HTR-8/SVneo (cell line): Measurements from ENCODE around the gene LMAN1L.
A peak's percentile ranks its signal among the peaks of the same experiment; 100 is the strongest.

Experiments used
- DNase-seq: peaks from one replicate; pipeline ENCODE4 v3.0.0; 2011; ENCODE audit warnings: low spot score, mixed read lengths; ENCODE audit not compliant: insufficient read length
- FAIRE-seq: peaks from 2 replicates; lab custom pipeline; 2011; peaks lifted over from hg19 to GRCh38; lab: Jason Lieb, UNC

The LMAN1L gene

GRCh38 chr15:74831813-74832495 lies 19.3 kb downstream of the LMAN1L start:
- no peak for DNase-seq
- no peak for FAIRE-seq

DNA sequence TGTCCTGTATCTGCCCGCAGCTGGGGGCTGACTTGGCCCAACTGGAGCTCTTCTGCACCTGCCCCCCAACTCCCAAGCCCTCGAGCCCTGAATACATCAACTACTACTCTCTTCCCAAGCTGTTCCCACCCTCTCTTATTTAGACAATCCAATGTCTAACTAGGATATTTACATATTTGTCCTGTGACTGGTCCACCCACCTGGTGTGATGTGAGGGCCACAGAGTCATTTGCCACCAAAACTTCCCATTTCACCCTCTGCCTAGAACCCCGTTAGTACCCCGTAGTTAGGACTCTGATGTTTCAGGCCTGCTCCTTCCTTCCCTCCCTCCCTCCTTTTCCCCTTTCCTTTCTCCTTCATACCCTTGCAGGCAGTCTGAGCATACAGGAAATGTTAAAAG lies 20.2 kb downstream of the LMAN1L start:
- DNase-seq, result no peak
- no peak for FAIRE-seq

DNA sequence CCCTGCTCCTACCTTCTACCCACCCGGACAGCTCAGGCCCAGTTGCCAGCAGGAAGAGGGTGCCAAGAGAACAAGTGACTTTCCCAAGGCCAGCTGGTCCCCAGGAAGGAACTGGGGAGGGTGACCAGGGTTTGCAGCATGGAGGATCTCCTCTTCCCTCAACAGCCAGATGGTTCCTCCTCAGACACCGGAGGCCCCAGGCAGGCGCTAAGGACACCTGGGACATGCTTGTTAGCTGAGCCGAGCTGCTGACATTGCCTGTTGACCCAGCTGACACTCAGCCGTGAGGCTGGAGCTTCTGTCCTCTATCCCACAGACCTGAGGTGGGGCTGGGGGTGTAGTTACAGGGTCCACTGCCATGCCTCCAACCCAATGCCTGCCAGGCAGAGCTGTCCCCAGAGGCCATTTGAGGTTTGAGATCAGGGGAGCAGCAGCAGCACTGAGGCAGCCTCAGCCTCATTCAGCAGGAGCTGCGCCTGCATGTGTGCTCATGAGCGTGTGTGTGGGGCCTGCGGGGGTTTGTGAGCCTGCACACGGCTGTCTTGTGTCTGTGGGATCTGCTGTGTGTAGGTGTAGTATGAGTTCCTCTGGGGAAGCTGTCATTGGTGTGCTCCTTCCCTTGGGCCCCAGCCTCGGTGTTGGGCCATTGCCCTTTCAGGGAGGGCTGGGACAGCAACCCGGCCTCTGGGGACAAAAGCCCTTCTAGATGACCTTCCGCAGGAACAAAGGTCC lies 20.9 kb downstream of the LMAN1L start:
- no peak for DNase-seq
- FAIRE-seq, result no peak

DNA sequence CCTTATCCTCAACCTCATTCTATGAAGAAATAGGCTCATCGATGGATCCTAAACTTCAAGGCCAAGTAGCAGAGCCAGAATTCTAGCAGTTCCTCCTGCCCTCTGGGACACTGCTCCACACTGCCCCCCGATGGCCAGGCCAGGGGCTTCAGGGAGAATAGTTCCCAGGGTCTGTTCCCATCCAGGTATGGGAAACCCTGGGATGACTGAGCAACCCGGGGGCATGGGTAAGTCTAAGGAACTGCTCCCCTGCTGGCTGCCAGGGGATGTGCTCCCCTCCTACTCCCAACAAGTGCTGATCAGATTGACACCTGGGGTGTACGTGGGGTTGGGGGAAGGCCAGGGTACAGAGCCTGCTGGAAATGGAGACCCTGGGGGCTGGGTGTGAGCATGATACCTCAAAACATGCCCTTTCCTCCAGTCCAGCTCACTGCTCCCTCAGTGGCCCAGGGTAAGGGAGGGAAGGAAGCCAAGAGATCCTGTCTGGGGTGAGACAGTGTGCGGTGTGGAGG lies 22.7 kb downstream of the LMAN1L start:
- FAIRE-seq, result peak; percentile 36
- DNase-seq, result peak; percentile 71

- FAIRE-seq (no peak), DNase-seq (no peak)
These were observed 24.2 kb downstream of the LMAN1L start for GRCh38 chr15:74836846-74837245.

- FAIRE-seq, result no peak
- no peak for DNase-seq
These were observed 25.0 kb downstream of the LMAN1L start for GRCh38 chr15:74837482-74838136.

- FAIRE-seq, result no peak
- no peak for DNase-seq
These were observed 25.5 kb downstream of the LMAN1L start for GRCh38 chr15:74838137-74838516.

DNA sequence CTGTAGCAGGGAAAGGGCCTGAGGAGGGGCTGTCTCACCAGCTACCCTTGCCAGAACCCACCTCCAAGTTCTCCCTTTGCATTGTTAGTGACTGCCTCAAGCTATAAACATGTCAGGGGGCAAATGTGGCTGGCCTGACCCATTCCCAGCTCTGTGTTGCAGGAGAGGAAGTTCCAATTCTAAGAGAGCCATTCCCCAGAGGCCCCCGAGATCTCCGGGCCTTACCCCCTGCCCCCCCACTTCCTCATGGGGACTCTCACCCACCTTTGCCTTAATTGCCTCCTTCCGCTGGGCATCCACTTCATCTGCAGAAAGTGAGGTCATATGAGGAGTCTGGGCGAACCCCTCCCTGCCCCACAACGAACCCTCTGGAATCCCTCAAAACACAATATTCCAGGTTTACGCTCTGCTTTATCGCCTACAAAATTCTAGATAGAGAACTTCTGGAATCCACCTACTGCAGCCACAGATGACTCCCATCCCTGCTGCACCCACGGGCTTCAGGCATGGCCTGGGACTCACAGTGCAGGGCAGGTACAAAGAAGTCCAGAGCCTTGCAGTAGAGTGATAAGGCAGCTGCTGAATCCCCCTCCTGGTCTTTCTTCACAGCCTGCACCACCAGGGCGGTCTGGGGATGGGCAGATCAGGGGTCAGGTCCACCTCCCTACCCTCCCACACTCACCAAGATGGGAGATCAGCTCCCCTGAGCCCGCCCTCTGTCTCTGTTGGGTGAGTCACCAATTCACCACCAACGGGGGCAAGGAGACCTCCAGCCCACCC lies 26.3 kb downstream of the LMAN1L start:
- no peak for FAIRE-seq
- DNase-seq, result no peak

- FAIRE-seq, result no peak
- DNase-seq, result no peak
These were observed 27.1 kb downstream of the LMAN1L start for GRCh38 chr15:74839526-74840395.

- no peak for DNase-seq
- no peak for FAIRE-seq
These were observed 28.5 kb downstream of the LMAN1L start for GRCh38 chr15:74840851-74841775.

GRCh38 chr15:74841891-74842373 lies 29.3 kb downstream of the LMAN1L start:
- DNase-seq, result no peak
- no peak for FAIRE-seq

DNA sequence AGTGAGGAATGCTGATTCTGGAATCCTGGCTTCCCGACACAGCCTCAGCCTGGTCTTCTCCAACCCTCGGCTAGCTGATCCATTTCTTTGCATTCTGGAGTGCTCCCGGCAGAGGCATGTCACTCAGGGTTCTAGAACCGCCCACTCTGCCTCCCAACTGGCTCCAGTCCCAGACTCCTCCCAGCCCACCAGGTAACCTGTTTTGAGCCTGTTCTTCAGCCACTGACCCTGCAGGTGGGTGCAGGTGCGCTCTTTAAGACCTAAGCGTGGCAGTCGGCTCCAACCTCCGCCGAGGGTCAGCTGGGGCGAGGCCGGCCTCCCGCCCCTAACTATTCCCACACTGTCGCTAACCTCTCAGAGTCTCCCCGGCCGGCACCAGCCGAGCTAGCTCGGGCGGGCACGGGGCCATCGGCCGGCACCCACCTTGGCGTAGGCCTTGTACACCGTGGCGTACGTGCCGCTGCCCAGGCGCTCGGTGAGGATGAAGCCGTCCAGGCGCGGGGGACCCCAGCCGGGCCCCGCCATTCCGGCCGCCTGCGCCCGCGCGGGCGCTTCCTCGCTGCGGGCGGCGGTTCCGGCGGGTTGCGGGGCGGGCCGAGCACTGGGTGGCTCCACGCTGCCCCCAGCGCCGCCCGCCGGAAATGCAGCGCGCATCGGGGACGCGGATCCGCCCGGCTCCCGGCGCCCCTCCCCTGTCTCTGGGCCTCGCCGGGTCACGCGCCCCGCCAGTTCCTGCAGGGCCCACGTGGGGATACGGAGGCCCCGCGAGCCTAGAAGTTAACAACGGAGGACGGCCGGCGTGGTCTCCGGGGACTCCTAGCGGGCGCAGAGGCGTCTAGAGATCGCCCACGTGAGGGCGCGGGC lies 30.2 kb downstream of the LMAN1L start, which contains the start of gene ULK3:
TSS of gene ULK3 (minus strand) at position 576 of the 864 bp plus-strand sequence. CDS start at position 525, 51 bp downstream.
- peak; percentile 86 for DNase-seq
- no peak for FAIRE-seq

- DNase-seq (no peak), FAIRE-seq (no peak)
These were observed 30.8 kb downstream of the LMAN1L start for GRCh38 chr15:74843445-74843828.

GRCh38 chr15:74843891-74844299 lies 31.3 kb downstream of the LMAN1L start:
- DNase-seq, result no peak

GRCh38 chr15:74844319-74845207 lies 31.9 kb downstream of the LMAN1L start:
- FAIRE-seq (no peak), DNase-seq (no peak)

More at GRCh38 chr15:74843891-74844299, 31.3 kb downstream of the LMAN1L start:
- no peak for FAIRE-seq

DNA sequence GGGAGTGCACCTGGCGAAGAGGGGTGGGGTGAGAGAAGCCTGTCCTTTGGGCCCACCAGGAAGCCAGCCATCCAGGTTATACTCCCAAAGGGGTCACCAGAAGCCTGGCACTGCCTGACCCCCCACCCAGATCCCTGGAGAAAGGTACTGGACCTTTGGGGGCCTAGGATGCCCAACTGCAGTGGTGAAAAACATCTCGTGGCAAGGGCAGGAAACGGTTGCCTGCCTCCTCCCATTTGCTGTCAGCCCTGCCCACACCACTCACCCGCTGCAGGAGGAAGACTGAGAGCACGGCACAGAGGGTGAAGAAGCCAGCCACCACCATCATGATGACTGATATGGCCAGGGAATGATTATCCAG lies 32.6 kb downstream of the LMAN1L start:
- FAIRE-seq (no peak), DNase-seq (no peak)
